Hippocampal formation (tissue), 2 donors: ENCODE data around the gene TMEM178A.

Source experiments
- DNase-seq, 2 donors: peaks; one replicate each; lab custom pipeline; 2025; lab: John Stamatoyannopoulos, UW

TMEM178A gene

DNA sequence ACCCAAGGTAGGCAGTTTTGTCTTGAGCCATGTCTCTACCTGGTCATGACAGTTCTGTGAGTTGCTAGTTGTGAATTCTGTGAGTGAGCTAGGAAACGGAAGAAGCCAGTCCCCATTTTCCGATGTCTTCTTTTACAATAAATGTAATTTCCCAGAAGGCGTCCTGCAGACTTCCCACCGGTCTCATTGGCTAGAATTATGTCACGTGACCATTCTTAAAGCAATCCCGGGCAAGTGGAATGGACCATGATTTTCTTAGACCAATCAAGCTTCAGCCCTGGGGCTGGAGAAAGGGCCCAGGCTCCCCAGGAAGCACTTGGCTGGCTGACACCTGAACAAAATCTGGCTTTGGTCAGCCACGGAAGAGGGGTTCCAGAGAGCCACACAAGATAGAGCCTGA lies 10.6 kb downstream of the TMEM178A start:
- DNase-seq: no peak

DNA sequence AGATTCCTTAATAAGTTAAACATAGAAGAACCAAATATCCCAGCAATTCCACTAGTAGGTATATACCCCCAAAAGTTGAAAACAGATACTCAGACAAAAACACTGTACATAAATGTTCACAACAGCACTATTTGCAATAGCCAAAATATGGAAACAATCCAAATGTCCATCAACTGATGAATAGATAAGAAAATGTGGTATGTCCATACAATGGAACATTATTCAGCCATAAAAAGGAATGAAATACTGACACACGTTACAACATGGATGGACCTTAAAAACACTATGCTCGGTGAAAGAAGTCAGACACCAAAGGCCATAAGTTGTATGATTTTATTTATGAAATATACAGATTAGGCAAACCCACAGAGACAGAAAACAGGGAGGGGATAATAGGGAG lies 12.5 kb downstream of the TMEM178A start:
- DNase-seq: no peak

DNA sequence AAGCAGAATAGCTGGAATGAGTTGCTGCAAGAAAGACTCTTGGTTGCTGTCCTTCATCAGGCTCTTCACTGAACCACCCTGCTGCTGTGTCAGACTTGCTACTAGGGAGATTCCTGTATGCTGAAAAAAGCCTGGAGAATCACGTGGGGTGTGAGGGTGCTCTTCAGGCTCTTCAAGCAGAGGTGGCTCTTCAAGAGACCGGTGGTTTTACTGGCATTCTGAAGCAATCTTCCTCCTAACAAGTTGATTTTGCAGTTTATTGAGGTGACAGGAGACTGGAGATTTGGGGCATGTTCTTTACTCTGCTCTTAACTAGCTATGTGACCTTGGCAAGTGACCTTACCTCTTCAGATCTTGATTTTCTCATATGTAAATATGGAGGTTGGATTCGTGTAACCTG lies 14.1 kb downstream of the TMEM178A start:
- DNase-seq: no peak

- no peak for DNase-seq
Observed at GRCh38 chr2:39682066-39682692, 16.5 kb downstream of the TMEM178A start.

- DNase-seq: no peak
Observed at GRCh38 chr2:39683022-39683699, 17.4 kb downstream of the TMEM178A start.

- DNase-seq: no peak
Observed at GRCh38 chr2:39684464-39684863, 18.7 kb downstream of the TMEM178A start.

DNA sequence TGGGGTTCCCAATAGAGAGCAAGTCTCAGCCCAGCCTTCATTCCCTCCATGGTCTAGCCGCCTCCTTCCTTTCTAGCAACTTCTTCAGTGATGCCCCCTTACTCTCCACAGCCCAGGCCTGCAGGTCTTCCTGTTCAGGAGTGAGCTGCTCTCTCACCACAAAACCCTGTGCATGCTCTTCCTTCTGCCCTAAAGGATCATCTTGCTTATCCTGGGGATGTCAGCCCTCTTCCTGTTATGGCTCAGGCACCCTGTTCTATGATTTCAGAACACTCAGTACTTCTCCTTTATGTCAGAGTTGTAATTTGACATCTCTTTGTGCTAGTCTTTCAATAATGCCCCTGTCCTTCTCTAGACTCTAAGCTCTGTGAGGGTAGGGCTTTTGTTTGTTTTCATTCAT lies 19.4 kb downstream of the TMEM178A start:
- DNase-seq: no peak

DNA sequence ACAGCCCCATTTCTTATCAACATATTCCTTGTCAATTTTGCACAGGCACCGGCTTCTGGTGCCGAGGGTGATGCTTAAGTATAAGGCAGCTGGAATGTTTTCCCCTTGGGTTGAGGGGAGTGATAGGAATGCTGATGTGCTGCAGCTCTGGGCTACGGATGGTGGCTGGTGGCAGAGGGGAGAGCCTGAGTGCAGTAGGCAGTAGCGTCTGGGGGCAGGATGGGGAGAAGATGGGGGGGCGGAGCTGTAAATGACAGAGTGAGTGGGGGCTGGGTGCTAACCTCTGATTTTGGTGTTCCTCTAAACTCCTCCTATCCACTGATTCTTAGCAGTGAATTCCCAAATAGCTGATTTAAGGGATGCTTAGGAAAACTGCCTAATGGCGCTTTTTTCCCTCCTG lies 20.7 kb downstream of the TMEM178A start:
- DNase-seq: no peak

GRCh38 chr2:39688181-39688580 lies 22.5 kb downstream of the TMEM178A start:
- DNase-seq: no peak

DNA sequence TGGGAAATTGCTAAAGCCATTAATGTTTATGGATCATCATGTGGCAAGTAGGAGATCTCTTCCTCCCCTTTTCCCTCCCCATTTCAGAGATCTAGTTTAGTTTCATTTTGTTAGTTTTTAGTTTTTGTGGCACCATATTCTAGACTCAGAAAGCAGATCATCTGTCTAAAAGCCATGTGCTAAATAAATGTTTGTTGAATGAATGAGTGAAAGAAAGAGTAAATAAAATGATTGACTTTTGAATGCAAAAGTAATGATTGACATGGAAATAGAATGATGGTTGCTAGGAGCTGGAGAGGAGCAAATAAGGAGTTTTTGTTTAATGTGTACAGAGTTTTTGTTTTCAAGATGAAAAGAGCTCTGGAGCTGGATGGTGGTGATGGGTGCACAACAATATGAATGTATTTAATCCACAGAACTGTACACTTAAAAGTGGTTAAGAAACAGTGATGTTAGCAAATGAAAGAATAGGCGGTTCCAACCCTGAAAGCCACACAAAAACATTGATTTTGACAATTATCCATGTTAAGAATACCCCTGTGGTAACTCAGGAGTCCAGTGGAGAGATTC lies 23.6 kb downstream of the TMEM178A start:
- DNase-seq: no peak

DNA sequence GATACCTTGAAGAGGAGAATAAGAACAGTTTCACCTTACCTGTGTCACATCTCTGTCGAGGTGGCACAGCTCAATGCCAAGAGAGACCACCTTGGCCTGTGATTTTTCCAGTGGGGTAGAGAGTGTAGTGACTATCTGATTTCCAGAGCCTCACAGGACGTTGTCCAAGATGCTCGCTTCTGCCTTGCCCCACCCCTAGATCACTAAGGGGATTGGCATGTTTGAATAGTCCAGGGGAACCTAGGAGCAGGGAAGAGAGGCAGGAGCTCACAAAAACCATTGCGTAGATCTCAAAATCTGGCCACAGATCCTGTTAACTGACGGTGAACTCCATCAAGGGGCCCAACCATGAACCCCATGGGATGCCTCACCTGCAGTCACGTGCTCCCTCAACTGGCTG lies 24.2 kb downstream of the TMEM178A start:
- no peak for DNase-seq

GRCh38 chr2:39693245-39693644 lies 27.5 kb downstream of the TMEM178A start:
- DNase-seq: no peak

GRCh38 chr2:39696101-39696553 lies 30.4 kb downstream of the TMEM178A start:
- no peak for DNase-seq

DNA sequence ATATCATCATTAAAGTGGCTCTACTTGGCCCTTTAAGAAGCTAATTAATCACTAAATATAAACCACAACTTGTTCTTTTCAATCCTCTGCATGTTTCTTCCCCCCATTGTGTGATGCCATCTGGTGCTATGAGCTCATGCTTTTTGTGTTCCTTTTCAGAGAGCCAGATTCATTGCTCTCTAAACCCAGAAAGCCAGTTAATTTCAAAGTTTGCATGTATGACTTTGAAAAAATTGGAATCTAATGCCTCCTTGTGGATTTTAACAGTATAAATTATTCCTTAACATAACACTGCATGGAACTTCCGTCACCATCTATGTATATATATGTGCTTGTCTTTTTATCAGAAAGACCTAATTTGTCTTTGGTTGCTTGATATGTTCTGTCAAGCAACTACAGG lies 31.1 kb downstream of the TMEM178A start:
- DNase-seq: peak in 1 of 2 donors; percentile 90

DNA sequence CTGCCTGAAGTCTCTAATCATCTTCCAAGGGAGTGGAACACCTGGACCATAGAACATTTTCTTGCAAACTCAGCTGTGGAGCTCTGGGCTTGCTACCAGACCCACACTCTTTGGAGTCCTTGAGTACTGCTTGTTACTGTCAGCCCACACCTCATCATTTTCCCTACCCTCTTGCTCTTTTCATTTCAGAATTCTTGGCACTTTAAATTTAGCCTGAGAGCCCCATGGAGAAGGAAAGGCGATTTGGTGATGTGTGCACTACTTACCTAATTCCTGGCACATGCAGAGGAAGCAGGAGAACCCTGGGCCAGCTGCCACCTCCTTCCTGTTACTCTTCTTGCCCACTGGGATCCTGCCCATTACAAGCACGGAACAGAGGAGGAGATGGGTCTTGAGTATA lies 31.7 kb downstream of the TMEM178A start:
- no peak for DNase-seq

GRCh38 chr2:39701137-39701536 lies 35.4 kb downstream of the TMEM178A start:
- no peak for DNase-seq

DNA sequence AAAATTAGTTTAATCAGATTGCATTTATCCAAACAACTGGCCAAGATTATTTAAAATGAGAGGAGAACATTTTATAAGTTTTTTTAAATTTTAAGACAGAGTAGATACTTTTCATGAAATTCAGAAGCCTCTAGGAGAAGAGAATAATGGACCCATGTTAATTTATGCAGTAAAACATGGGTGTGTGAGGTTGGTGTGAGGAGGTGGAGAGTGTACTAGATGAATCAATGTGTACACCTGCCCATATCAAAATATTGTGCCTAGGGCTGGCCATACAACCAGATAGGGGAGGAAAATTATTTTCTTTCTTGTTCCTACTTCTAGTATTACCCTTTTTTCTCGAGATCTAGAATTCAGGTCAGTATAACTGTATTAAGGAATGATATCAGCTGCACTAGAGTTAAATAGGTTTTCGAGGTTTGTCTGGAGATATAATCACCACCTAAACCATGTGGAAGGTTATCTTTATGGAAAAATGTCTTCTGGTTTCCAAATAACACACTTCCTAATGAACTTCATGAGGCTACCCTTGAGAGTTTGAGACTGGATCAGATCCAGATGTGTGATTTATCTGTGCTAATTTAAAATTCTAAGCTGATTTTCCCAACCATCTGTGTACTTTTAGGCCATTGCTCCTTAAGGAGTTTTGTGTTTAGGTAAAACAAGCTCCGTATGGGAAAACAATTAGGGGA lies 37.6 kb downstream of the TMEM178A start:
- no peak for DNase-seq

- no peak for DNase-seq
Observed at GRCh38 chr2:39704540-39704939, 38.8 kb downstream of the TMEM178A start.

GRCh38 chr2:39705638-39706037 lies 39.9 kb downstream of the TMEM178A start:
- no peak for DNase-seq

GRCh38 chr2:39706312-39706711 lies 40.6 kb downstream of the TMEM178A start:
- DNase-seq: no peak

GRCh38 chr2:39706945-39707344 lies 41.2 kb downstream of the TMEM178A start:
- DNase-seq: no peak

DNA sequence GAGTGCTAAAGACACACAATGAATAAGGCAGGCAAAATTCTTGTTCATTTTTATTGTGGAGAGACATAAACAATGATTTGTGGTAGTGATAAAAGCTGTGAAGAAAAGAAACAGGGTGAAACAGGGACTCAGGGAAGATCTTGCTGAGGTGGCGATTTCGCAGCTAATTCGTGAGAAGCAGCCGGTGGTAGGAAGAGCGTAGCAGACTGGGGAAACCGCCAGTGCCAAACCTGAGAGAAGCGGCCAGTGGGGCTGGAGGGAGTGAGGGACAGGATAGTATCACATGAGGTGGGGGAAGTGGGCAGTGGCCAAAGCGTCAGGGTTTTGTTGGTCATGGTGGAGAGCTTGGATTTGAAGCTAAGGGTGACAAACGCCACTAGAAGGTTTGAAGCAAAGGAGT lies 42.3 kb downstream of the TMEM178A start:
- no peak for DNase-seq

DNA sequence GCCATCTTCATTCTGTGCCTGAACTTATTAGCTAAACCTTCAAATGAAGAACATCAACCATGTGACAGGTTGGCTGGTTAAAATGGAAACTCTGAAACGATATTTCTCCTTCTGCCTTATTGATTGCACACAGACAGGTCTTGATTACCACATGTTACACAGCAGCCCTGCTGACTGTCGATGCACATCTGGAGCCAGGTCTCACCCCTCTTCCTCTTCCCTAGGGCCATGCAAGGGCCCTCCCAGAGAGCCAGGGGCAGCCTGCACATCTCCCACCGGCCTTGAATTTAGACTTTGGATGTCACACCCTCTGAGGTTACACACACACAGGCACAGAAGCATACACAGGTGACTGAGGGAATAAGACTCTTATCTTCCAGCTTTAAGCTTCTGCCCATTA lies 45.1 kb downstream of the TMEM178A start:
- DNase-seq: no peak
